ENCODE data around the gene NBAS. TPM values are rescaled to one million over a fixed set of nuclear protein-coding genes. Genes with fewer than 3 reads are reported as not detected.

The NBAS gene
- total RNA-seq, 2 experiments from 2014 or later = 24.3 to 25.5 TPM

DNA sequence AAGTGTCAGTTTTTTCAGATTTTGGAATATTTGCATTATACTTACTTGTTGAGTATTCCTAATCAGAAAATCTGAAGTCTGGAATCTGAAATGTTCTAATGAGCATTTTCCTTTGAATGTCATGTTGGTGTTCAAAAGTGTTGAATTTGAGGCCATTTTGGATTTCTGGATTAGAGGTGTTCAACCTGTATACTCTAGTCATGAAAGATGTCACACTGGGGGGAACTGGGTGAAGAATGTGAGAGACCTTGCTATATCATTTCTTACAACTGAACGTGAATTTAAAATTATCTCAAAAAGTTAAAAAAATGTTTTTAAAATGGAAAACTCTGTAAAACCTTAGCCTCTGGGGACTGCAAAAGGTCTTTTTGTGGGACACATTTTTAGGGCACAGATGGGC is 384.5 kb downstream of the NBAS start:
- intact Hi-C loops (cut with DNase I, micrococcal nuclease) = no loop called here
- H3K27ac ChIP-seq (ENCODE audit: low read depth in 1 of 2, low read length in 2 of 2) = no peak overlapping the region
- no peaks in the 10 kb centered on the region for H3K27me3 ChIP-seq (ENCODE audit: control insufficient read depth in 1 of 2, insufficient read depth in 2 of 2, low read length in 2 of 2)
- no peaks in the 10 kb centered on the region for H3K9me3 ChIP-seq (ENCODE audit: control insufficient read depth in 1 of 2, insufficient read depth in 1 of 2, low read length in 2 of 2)
- ATAC-seq (ENCODE audit: poor library complexity) = no peak
- peaks cover 48% of the 10 kb centered on the region for H3K4me1 Mint-ChIP-seq (ENCODE audit: low read depth)
- POLR2A ChIA-PET = no interaction called here
- H3K4me3 Mint-ChIP-seq = no peak overlapping the region
- H3K36me3 Mint-ChIP-seq (ENCODE audit: low read depth) = peaks cover 34% of the 10 kb centered on the region
- H3K36me3 ChIP-seq (ENCODE audit: insufficient read depth, low read length) = peaks cover 5% of the 10 kb centered on the region
- CTCF ChIA-PET = no interaction called here
- H3K27ac Mint-ChIP-seq = peak overlapping the region; percentile 76
- H3K9me3 Mint-ChIP-seq = no peaks in the 10 kb centered on the region
- DNase-seq = no peak
- TF ChIP-seq, protein P1, sequence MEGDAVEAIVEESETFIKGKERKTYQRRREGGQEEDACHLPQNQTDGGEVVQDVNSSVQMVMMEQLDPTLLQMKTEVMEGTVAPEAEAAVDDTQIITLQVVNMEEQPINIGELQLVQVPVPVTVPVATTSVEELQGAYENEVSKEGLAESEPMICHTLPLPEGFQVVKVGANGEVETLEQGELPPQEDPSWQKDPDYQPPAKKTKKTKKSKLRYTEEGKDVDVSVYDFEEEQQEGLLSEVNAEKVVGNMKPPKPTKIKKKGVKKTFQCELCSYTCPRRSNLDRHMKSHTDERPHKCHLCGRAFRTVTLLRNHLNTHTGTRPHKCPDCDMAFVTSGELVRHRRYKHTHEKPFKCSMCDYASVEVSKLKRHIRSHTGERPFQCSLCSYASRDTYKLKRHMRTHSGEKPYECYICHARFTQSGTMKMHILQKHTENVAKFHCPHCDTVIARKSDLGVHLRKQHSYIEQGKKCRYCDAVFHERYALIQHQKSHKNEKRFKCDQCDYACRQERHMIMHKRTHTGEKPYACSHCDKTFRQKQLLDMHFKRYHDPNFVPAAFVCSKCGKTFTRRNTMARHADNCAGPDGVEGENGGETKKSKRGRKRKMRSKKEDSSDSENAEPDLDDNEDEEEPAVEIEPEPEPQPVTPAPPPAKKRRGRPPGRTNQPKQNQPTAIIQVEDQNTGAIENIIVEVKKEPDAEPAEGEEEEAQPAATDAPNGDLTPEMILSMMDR (IDR thresholded peaks at IDR 0.05) = no peak
- H3K4me1 ChIP-seq (ENCODE audit: insufficient read depth, low read length) = peaks cover 15% of the 10 kb centered on the region
- H3K4me3 ChIP-seq (ENCODE audit: low read length) = no peak overlapping the region
- no peaks in the 10 kb centered on the region for H3K27me3 Mint-ChIP-seq

DNA sequence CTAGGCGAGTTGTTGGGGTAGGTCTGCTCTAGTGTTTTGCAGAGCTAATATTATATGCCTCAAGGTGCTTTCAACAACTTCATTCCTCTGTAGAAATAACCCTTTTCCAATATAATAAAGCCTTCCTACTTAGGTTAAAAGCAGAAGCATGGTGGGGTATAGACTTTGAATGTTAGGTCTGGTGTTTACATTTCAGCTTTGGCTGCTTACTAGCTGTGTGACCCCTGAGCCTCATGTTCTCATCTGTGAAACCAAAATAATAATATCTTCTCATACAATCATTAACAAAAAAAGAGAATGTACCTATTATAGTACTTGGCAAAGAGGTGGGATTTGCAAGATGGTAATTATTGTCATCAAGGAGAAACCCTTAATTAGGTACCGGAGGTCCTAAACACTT is 386.6 kb downstream of the NBAS start:
- CTCF ChIA-PET = no interaction called here

DNA sequence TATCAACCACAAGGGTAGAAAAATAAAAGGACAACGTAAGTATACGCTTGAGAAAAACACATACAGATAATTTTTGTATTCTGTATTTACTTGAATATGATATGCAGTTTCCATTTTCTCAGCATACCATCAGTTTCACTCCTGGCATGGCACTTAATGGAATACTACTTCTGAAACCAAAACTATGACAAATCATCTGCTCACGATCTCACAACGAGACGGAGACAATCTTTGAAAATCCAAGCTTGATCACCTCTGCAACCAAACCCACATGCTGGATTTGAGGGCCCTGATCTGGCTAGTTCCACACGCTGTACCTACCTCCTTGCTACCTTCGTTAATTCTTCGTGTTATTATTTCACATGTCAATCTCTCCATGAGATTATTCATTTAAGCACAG is 387.6 kb downstream of the NBAS start:
- Histone ChIP-seq H3K9me3 (ENCODE audit: control insufficient read depth in 1 of 2, insufficient read depth in 1 of 2, low read length in 2 of 2) (no peaks in the 10 kb centered on the region), H3K4me1 (ENCODE audit: insufficient read depth, low read length) (peaks cover 9% of the 10 kb centered on the region), H3K36me3 (ENCODE audit: insufficient read depth, low read length) (peaks cover 8% of the 10 kb centered on the region), H3K27me3 (ENCODE audit: control insufficient read depth in 1 of 2, insufficient read depth in 2 of 2, low read length in 2 of 2) (no peaks in the 10 kb centered on the region), H3K27ac (ENCODE audit: low read depth in 1 of 2, low read length in 2 of 2) (no peak overlapping the region), H3K4me3 (ENCODE audit: low read length) (no peak overlapping the region)
- intact Hi-C loops (cut with DNase I, micrococcal nuclease) = no loop called here
- no peaks in the 10 kb centered on the region for H3K9me3 Mint-ChIP-seq
- ChIA-PET POLR2A (no interaction called here), CTCF (interaction anchor here (1.2 kb wide), 1 partner anchor 9 kb away, joined by 4 read pairs; no protein-coding TSS in a partner anchor)
- peaks cover 56% of the 10 kb centered on the region for H3K36me3 Mint-ChIP-seq (ENCODE audit: low read depth)
- no peak overlapping the region for H3K27ac Mint-ChIP-seq
- DNase-seq (no peak), ATAC-seq (ENCODE audit: poor library complexity) (no peak)
- H3K4me1 Mint-ChIP-seq (ENCODE audit: low read depth) = peaks cover 27% of the 10 kb centered on the region
- H3K27me3 Mint-ChIP-seq = no peaks in the 10 kb centered on the region
- H3K4me3 Mint-ChIP-seq = no peak overlapping the region
- TF ChIP-seq, protein P1 (IDR thresholded peaks at IDR 0.05) = no peak

More for the DNA sequence above, 386.6 kb downstream of the NBAS start:
- no peaks in the 10 kb centered on the region for H3K9me3 Mint-ChIP-seq
- no peak overlapping the region for H3K4me3 ChIP-seq (ENCODE audit: low read length)
- DNase-seq = no peak
- TF ChIP-seq, protein P1 (IDR thresholded peaks at IDR 0.05) = no peak
- no peaks in the 10 kb centered on the region for H3K9me3 ChIP-seq (ENCODE audit: control insufficient read depth in 1 of 2, insufficient read depth in 1 of 2, low read length in 2 of 2)
- peaks cover 48% of the 10 kb centered on the region for H3K36me3 Mint-ChIP-seq (ENCODE audit: low read depth)
- H3K4me3 Mint-ChIP-seq = no peak overlapping the region
- H3K36me3 ChIP-seq (ENCODE audit: insufficient read depth, low read length) = peaks cover 8% of the 10 kb centered on the region
- POLR2A ChIA-PET = no interaction called here
- H3K27ac ChIP-seq (ENCODE audit: low read depth in 1 of 2, low read length in 2 of 2) = no peak overlapping the region
- ATAC-seq (ENCODE audit: poor library complexity) = no peak
- H3K4me1 Mint-ChIP-seq (ENCODE audit: low read depth) = peaks cover 37% of the 10 kb centered on the region
- H3K27me3 ChIP-seq (ENCODE audit: control insufficient read depth in 1 of 2, insufficient read depth in 2 of 2, low read length in 2 of 2) = no peaks in the 10 kb centered on the region
- H3K27ac Mint-ChIP-seq = no peak overlapping the region
- no peaks in the 10 kb centered on the region for H3K27me3 Mint-ChIP-seq
- H3K4me1 ChIP-seq (ENCODE audit: insufficient read depth, low read length) = peaks cover 15% of the 10 kb centered on the region
- intact Hi-C loops (cut with DNase I, micrococcal nuclease) = no loop called here

All from CD4-positive, alpha-beta T cell (primary cell).